AG08395 (cell line): ENCODE results near the gene SLC6A18.
A peak's percentile ranks its signal among the peaks of the same experiment; 100 is the strongest.

ENCODE experiments used
- DNase-seq: peaks from one replicate; pipeline ENCODE4 v3.0.0; 2012; ENCODE audit warnings: mixed read lengths, low spot score

The SLC6A18 gene

GRCh38 chr5:1203968-1204692 lies 21.1 kb upstream of the SLC6A18 start:
- DNase-seq, result no peak

- peak; percentile 27 for DNase-seq
Measured at GRCh38 chr5:1204693-1205242, 20.4 kb upstream of the SLC6A18 start.

- no peak for DNase-seq
Measured at GRCh38 chr5:1205255-1206180, 19.7 kb upstream of the SLC6A18 start.

- no peak for DNase-seq
Measured at GRCh38 chr5:1206521-1207412, 18.4 kb upstream of the SLC6A18 start.

GRCh38 chr5:1207555-1207954 lies 17.6 kb upstream of the SLC6A18 start:
- no peak for DNase-seq

GRCh38 chr5:1208221-1208742 lies 16.9 kb upstream of the SLC6A18 start:
- DNase-seq, result no peak

- DNase-seq, result peak; percentile 22
Measured at GRCh38 chr5:1208743-1209488, 16.3 kb upstream of the SLC6A18 start.

- DNase-seq, result no peak
Measured at GRCh38 chr5:1209489-1209852, 15.7 kb upstream of the SLC6A18 start.

- DNase-seq, result no peak
Measured at GRCh38 chr5:1209896-1210776, 15.0 kb upstream of the SLC6A18 start.

- no peak for DNase-seq
Measured at GRCh38 chr5:1210832-1211251, 14.3 kb upstream of the SLC6A18 start.

GRCh38 chr5:1211701-1212100 lies 13.5 kb upstream of the SLC6A18 start:
- DNase-seq, result no peak

GRCh38 chr5:1212271-1212670 lies 12.9 kb upstream of the SLC6A18 start:
- no peak for DNase-seq

- no peak for DNase-seq
Measured at GRCh38 chr5:1212881-1213280, 12.3 kb upstream of the SLC6A18 start.

GRCh38 chr5:1213508-1214162 lies 11.5 kb upstream of the SLC6A18 start:
- no peak for DNase-seq

- DNase-seq, result no peak
Measured at GRCh38 chr5:1214163-1214935, 10.8 kb upstream of the SLC6A18 start.

GRCh38 chr5:1214936-1215220 lies 10.3 kb upstream of the SLC6A18 start:
- DNase-seq, result no peak

- no peak for DNase-seq
Measured at GRCh38 chr5:1215320-1216096, 9.7 kb upstream of the SLC6A18 start.
